GM06990 (cell line): ENCODE measurements around the gene F2RL2.
A peak's percentile ranks its signal among the peaks of the same experiment; 100 is the strongest.

Source experiments
- DNase-seq: peaks from one replicate; pipeline ENCODE4 v3.0.0-alpha.2; 2011; ENCODE audit not compliant: insufficient read length; ENCODE audit errors: extremely low read depth
- H3K27me3 ChIP-seq: replicated peaks from 2 replicates; pipeline ENCODE4 v1.6.0; 2011; ENCODE audit warnings: low read length; ENCODE audit not compliant: control insufficient read depth, insufficient read depth
- H3K36me3 ChIP-seq: 2 replicates; pipeline ENCODE4 v1.5.1; 2011; ENCODE audit warnings: low read length; ENCODE audit not compliant: control insufficient read depth, insufficient read depth
- H3K4me3 ChIP-seq: replicated peaks from 2 replicates; pipeline ENCODE4 v1.5.1; 2011; ENCODE audit warnings: low read depth, mild to moderate bottlenecking, control low read depth, low read length
- TF ChIP-seq, protein P1 (sequence below): IDR thresholded peaks from 2 replicates; pipeline ENCODE4 v1.5.1; 2011; ENCODE audit warnings: low read length, control low read depth, mild to moderate bottlenecking, inconsistent platforms; ENCODE audit not compliant: insufficient read depth, poor library complexity, severe bottlenecking

The F2RL2 gene

DNA sequence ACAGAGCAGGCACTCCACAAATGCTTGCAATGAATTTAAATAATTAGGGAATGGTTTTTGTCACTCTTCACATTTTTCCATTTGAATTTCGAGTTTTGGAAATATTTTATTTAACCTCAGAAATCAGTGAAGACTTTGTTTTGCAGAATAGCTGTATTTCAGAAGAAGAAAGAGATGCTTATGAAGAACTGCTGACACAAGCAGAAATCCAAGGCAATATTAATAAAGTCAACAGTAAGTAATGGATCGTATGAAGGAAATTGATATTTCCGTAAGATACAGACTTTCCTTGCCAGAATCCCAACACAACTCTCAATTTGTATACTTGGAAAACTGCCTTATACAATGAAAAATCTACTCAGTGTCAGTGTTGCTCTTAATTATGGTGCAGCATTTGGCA, 30.5 kb downstream of the F2RL2 start:
- TF ChIP-seq, protein P1, sequence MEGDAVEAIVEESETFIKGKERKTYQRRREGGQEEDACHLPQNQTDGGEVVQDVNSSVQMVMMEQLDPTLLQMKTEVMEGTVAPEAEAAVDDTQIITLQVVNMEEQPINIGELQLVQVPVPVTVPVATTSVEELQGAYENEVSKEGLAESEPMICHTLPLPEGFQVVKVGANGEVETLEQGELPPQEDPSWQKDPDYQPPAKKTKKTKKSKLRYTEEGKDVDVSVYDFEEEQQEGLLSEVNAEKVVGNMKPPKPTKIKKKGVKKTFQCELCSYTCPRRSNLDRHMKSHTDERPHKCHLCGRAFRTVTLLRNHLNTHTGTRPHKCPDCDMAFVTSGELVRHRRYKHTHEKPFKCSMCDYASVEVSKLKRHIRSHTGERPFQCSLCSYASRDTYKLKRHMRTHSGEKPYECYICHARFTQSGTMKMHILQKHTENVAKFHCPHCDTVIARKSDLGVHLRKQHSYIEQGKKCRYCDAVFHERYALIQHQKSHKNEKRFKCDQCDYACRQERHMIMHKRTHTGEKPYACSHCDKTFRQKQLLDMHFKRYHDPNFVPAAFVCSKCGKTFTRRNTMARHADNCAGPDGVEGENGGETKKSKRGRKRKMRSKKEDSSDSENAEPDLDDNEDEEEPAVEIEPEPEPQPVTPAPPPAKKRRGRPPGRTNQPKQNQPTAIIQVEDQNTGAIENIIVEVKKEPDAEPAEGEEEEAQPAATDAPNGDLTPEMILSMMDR: no peak
- DNase-seq: no peak
- Histone ChIP-seq H3K4me3 (no peak overlapping the region), H3K27me3 (no peaks in the 10 kb centered on the region), H3K36me3 (no peaks in the 10 kb centered on the region; the same call in 1 of the 2 replicates)

DNA sequence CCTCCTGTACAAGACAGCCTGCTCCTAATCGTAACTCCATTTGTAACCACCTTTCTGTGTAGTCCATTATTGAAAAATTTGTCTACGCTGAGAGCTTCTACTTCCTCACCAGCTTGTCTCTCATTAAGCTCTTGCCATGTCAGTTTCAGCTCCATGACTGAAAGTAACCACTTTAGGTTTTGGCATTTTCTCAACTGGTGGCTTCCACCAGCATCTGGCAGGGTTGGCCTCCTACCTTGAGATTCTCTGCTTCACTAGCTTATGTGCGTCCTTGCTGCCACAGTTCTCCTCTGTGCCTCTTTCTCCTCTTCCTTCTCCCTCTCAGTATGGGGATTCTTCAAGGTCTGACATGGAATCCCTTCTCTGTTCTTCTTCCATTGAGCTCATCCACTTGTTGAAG, 31.8 kb downstream of the F2RL2 start:
- Histone ChIP-seq H3K36me3 (no peaks in the 10 kb centered on the region), H3K27me3 (no peaks in the 10 kb centered on the region), H3K4me3 (no peak overlapping the region)
- no peak for DNase-seq
- TF ChIP-seq, protein P1: no peak

DNA sequence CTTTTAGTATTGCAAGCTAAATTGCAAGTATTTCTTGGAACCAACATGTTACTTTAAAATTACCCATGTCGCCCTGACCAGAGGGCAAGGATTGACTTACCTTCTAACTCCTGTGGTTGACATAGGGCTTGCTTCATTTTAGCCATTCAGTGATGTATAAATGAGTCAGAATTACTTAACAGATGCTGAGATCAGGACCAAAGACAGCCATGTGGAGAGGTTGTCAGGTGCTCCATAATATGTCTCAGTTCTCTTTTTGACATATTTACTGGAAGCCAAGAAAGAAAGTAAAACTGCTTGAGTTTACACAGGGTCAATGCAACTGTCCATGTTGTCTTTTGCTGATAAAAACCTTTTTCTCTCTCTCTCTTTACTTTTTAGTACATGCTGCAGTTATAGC, 33.2 kb downstream of the F2RL2 start:
- no peak overlapping the region for H3K4me3 ChIP-seq
- DNase-seq: peak; percentile 41
- H3K36me3 ChIP-seq: no peaks in the 10 kb centered on the region
- TF ChIP-seq, protein P1: no peak
- no peaks in the 10 kb centered on the region for H3K27me3 ChIP-seq

DNA sequence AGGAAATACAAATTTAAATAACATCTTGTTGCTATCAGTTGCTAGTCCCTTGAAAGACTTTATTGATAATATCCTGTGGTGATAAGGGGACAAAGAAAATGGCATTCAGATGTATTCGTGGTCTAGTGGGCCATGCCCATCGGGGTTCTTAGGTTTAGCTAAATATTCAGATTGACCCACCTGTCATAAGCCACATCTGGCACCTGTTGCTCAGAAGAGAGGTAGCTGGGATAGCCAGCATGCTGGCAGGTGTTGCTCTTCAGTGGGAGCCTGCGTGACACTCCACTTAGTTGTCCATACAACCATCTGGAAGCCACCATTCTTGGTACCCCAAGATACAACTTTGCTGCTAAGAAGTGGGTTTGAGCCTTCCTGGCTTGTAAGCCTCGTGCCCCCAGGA, 36.7 kb downstream of the F2RL2 start:
- H3K36me3 ChIP-seq: no peaks in the 10 kb centered on the region; the same call in 1 of the 2 replicates
- no peaks in the 10 kb centered on the region for H3K27me3 ChIP-seq
- TF ChIP-seq, protein P1: no peak

DNA sequence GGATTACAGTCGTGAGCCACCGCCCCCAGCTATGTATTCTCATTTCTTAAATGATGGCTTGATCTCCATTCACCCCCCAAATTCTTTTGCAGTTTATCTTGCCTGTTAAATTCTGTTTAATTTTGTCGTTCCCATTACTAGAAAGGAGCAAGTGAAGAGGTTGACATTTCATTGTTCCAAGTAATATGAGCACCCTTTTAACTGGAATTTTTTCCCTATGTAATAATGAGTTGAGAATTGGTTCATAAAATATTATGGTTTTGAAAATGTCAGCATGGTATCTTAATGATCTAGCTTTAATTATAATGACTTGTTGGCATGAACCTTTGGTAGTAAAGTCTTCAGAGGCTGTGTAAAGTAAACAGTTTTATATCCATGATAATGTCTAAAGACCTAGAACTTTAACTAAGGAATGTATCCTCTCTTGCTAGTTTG, 37.4 kb downstream of the F2RL2 start:
- DNase-seq: no peak
- Histone ChIP-seq H3K36me3 (no peaks in the 10 kb centered on the region; the same call in 1 of the 2 replicates), H3K4me3 (no peak overlapping the region), H3K27me3 (no peaks in the 10 kb centered on the region)
- TF ChIP-seq, protein P1: no peak

More for the DNA sequence above, 36.7 kb downstream of the F2RL2 start:
- DNase-seq: no peak
- no peak overlapping the region for H3K4me3 ChIP-seq
